GM12873 (cell line): ENCODE measurements around the gene CDC42BPB.

Source experiments
- CTCF ChIP-seq: IDR thresholded peaks from 2 replicates; pipeline ENCODE4 v1.5.1; 2012; ENCODE audit warnings: low read depth, mild to moderate bottlenecking, moderate library complexity, low read length, control low read depth; ENCODE audit not compliant: insufficient read depth; ENCODE audit errors: missing control alignments

Gene CDC42BPB

DNA sequence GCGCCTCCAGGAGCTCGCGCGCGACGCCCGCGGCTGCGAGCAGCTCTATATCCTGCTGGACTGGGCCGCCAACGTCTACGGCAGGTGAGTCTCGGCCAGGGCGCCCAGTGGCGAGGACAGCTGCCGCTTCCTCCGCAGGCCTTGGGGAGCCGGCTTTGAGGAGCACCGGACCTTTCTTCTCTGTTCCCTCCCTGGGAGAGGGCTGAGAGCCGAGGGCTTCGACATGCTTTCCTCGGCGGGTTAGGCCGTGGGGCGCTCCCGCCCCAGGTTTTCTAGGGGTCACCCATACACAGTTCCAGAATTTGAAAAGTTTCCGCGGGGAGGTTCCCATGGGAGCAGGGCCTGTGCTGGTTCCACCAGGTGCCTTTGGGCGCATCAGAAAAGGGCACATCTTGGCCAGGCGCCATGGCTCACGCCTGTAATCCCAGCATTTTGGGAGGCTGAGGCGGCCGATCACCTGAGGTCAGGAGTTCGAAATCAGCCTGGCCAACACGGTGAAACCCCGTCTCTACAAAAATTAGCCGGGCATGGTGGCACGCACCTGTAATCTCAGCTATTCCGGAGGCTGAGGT lies 45.4 kb upstream of the CDC42BPB start:
- TF ChIP-seq CTCF: no peak

GRCh38 chr14:103101963-103102688 lies 44.8 kb upstream of the CDC42BPB start:
- TF ChIP-seq CTCF: no peak

- TF ChIP-seq CTCF: no peak
These were observed 44.1 kb upstream of the CDC42BPB start for GRCh38 chr14:103101257-103101962.

GRCh38 chr14:103100281-103101121 lies 43.2 kb upstream of the CDC42BPB start:
- TF ChIP-seq CTCF: no peak

GRCh38 chr14:103099733-103100280 lies 42.5 kb upstream of the CDC42BPB start:
- TF ChIP-seq CTCF: no peak

- no peak for TF ChIP-seq CTCF
These were observed 41.9 kb upstream of the CDC42BPB start for GRCh38 chr14:103099081-103099732.
